CD4-positive, alpha-beta T cell treated with Interleukin-15 for 1 hour (primary cell): ENCODE data around the gene YWHAE.
"Not testable (repeated sequence)": the region's sequence is repeated elsewhere in the genome, so short reads cannot be mapped to it uniquely, and the experiment has no call there.

Source experiments
- DNase-seq: peaks from one replicate; pipeline ENCODE4 v3.0.0-alpha.2; 2020

YWHAE gene

DNA sequence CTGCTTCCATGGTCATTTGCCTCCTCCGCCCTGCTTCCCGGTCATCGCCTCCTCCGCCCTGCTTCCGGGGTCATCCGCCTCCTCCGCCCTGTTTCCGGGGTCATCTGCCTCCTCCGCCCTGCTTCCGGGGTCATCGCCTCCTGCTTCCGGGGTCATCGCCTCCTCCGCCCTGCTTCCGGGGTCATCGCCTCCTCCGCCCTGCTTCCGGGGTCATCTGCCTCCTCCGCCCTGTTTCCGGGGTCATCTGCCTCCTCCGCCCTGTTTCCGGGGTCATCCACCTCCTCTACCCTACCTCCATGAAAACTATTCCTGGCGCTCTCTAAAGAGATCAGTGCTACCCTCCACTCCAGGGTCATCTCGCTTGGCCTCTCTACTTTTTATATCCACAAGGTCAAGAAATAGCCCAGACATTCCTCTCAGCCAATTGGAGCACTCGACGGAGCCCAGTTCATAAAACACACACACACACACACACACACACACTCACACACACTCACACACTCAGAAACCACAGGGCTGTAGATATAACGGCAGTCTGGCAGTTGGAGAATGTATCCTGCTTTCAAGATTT lies 75.7 kb downstream of the YWHAE start:
- peak; percentile 56 for DNase-seq

DNA sequence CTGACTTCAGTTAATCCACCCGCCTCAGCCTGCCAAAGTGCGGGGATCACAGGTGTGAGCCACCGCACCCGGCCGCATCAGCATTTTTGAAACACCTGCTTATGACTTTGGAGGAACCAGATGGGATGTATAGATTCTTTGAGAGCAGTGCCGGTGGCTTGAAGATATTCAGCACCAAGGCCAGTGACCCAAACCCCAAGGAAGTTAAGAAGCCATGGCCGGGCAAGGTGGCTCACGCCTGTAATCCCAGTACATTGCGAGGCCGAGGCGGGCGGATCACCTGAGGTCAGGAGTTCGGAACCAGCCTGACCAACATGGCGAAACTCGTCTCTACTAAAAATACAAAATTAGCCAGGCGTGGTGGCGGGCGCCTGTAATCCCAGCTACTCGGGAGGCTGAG lies 76.7 kb downstream of the YWHAE start:
- no peak for DNase-seq

DNA sequence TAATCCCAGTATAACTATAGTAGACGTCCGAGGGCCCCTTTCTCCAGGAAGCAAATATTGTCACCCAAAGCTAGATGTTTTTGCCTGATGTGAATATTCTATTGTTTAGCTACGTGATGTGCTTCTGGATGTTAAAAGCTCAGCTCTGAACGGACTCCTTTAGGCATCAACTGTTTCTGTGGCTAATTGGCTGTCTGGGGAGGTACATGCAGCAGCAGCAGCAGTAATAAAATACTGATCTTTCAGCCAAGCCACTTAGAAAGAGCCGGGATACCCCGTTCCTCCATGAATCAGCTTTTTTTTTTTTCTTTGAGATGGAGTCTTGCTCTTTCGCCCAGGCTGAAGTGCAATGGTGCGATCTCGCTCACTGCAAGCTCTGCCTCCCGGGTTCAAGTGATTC lies 77.5 kb downstream of the YWHAE start:
- no peak for DNase-seq

DNA sequence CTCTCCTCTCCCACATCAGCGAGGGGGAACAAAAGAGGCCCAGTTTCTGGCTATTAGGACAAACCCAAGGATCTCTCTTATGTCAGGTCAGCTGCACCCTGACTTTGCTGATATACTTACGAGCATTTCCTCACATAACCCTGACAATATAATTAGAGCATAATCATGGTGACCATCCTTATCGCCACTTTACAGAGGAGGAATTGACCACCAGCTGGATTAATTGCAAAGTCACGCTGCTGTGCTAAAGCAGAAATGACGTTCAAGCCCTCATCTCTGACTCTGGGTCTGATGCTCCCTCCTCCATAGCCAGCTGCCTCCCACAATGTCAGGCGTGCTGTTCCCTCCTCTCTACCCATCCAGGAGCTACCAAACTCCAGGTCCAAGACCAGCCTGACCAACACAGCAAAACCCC lies 78.0 kb downstream of the YWHAE start:
- DNase-seq, result no peak

DNA sequence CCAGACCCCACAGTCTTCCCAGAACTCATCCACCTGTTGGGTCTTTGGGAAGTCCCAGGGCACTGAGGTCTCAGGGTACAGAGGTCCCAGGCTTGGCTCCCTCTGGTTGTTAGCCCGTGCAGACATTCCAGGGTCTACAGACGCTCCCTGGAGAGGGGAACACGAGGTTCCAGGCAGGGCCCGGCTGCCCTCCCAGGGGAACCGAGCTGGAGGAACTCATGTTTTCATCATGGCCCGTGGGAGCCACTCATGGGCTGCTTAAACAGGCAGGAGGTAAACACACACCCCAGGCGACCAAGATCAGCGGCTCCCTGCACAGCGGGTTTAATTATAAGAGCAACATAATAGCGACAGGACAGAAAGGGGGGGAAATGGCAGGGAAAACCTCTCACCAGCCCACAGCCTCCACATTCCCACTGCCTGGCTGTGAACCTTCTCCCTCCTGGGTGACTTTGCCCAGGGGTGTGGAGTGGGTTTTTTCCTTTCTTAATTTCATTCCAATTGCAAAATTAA lies 84.1 kb downstream of the YWHAE start:
- no peak for DNase-seq

DNA sequence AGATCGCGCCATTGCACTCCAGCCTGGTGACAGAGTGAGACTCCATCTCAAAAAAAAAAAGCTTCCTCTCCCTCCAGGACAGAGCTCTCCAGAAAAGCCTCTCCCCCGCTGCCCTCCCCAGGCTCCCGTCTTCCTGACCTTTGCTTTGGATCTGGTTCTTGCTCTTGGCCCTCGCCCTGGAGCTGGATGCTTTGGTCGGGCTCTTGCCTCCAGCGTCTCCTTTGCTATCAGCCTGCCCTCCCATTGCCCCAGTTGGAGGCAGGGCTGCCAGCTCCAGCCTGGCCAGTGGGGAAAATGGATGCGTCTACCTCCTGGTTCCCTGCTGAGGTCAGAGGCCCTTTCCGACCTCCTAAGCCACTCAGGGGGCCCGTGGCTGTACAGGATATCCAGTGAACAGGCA lies 84.6 kb downstream of the YWHAE start:
- no peak for DNase-seq

DNA sequence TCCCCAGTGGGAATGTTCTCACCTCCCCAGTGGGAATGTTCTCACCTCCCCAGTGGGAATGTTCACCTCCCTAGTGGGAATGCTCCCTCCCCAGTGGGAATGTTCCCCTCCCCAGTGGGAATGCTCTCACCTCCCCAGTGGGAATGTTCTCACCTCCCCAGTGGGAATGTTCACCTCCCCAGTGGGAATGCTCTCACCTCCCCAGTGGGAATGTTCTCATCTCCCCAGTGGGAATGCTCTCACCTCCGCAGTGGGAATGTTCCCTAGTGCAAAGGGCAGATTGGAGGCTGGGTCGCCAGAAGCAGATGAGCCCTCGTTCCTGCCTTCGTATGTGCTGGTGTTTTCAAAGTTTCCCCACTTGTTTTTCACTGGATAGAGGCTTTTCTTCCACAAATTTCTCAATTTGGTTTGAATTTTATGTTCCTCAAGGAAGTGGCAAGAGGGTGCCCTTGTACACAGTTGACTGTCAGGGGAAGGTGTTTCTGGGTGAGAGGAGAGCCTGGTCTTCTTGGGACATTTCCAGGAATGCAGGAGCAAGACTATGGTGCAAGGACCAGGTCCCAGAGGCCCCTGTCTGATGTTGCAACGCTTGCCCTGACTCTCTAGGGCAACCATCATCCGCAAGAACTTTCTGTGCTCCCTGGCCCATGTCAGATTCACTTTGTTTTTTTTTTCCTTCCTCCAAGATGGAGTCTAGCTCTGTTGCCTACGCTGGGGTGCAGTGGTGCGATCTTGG lies 86.6 kb downstream of the YWHAE start:
- no peak for DNase-seq

DNA sequence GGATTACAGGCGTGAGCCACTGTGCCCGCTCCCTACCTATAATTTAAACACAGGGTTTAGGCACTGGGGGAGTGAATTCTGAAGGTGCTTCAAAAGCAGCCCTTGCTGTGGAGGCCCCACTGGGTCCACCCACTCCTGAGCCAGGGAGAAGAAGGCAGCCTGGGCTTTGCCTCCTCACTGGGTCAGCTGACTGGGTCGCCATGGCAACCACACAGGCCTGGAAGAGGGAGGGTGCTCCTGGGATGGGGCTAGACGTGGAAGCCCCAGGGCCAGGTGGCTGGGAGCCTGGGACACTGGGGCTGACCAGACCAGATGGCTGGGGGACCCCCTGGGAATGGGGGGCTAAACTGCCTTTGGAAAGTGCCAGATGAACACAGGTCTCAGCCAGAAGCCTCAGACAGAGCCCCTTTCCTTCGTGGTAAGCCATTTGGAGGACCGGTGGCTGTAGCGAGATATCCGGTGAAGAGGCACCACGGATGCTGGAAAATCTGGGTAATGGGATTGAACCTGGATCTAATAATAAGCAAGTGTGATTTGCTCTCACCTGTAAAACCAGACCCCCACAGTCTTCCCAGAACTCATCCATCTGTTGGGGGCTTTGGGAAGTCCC lies 87.7 kb downstream of the YWHAE start:
- no peak for DNase-seq

DNA sequence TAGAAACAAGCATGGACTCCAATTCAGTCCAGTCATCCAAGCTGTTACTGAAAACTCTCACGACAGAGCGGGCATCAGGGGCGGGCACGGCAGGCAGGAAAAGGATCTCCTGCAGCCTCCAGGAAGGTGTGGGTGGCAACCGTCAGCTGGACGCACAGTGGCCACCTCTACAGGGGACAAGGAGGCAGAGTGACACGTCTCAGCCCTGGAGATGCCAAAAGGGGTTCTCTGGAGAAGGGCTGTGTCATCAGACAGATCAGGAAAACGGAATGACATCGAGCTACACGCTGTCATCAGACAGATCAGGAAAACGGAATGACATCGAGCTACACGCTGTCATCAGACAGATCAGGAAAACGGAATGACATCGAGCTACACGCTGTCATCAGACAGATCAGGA lies 92.2 kb downstream of the YWHAE start:
- not testable (repeated sequence) for DNase-seq

DNA sequence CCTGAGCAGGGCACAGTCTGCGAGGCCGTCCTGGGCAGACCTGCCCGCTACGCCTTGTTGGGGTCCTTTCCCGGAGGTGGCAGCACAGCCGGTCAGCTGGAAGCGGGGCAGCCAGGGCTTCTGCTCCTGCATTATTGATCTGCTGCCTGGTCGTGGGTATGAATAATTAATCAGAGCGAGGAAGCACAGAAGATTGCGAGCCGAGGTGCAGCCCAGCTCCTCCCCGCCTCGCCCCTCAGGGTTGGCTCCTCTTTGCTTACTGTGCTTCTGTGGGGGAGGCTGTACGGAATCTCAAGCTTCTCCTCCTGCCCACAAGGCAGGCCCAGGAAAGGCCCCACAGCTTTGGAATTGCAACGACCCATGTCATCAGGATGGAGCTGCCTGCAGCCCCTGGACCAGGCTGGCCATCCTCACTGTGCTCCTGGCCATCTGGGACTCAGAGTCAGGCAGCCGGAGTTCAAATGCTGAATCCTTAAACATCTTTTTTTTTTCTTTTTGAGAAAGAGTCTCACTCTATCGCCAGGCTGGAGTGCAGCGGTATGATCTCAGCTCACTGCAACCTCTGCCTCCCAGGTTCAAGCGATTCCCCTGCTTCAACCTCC lies 95.0 kb downstream of the YWHAE start:
- no peak for DNase-seq

DNA sequence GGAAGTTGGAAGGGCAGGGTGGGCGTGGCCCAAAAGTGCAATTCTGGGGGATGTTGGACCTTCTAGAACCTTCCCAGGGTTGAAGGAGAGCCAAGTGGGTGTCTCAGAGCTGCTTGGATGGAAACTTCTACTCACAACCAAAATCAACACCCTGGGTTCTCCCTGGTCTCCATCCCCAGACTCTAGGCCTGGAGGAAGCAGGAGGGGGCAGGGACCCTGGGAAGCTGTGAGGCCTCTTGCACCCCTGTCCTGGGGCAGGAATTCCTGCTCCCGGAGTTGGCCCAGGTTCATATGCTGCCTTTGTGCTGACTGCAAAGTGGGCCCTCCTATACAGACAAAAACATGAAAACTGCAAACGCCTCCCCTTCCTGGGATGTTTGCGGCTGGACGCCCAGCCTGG lies 95.5 kb downstream of the YWHAE start:
- no peak for DNase-seq

DNA sequence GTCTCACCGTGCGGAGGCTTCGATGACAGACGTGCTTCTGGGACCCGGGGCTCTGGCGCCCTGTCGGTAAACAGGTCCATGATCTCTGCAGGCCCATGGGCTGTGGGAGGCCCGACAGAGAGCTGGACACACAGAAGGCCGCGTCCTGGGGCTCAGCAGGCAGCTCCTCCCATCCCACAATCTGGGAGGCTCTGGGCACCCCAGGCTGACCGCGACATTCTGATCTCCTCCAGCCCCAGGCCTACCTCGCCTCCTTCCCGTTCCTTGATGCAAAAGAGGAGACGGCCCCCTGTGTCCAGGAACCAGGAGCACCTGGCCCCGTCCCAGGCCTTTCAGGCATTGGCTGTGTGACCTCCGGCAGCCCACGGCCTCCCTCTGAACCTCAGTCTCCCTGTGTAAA lies 97.3 kb downstream of the YWHAE start:
- no peak for DNase-seq

DNA sequence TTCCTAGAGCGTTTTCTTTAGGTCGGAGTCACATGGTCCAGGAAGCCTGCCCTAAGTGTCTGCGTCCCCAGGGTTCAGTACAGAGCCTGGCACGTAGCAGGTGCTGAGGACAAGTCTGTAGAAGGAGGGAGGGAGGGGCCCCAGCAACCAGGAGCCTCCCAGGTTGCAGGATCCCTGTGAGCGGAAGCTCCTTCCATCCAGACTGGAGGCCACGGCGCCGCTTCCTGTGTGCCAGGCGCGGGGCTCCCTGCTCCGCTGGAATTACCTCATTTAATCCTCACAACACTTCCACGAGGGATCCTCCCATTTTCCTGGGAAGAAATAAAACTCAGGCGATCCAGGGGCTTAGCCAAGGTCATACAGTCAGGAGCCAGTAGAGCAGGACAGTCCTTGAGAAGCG lies 98.5 kb downstream of the YWHAE start:
- DNase-seq, result no peak

DNA sequence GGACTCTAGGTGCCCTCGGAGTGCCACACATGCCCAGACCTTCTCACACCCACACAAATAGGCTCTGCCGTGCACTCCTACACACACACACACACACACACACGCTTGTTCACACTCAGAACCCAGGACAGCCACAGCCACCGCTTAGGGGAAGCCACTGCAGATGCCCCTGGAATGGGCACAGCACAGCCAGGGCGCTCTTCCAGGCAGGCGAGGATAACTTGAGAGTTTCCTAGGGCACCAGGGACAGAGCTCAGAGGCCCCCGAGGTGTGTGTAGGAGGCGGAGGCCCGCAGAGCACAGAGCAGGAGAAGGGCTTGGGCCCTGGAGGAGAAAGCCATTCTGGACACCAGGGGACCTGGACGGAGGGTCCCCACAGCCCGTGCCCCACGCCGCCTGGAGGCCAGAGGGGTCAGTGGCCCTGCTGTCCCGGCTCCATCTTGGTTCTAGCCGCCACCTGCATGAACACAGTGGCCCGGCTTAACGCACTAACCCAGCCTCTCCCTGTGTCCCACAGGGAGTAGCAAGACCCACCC lies 99.6 kb downstream of the YWHAE start:
- no peak for DNase-seq

DNA sequence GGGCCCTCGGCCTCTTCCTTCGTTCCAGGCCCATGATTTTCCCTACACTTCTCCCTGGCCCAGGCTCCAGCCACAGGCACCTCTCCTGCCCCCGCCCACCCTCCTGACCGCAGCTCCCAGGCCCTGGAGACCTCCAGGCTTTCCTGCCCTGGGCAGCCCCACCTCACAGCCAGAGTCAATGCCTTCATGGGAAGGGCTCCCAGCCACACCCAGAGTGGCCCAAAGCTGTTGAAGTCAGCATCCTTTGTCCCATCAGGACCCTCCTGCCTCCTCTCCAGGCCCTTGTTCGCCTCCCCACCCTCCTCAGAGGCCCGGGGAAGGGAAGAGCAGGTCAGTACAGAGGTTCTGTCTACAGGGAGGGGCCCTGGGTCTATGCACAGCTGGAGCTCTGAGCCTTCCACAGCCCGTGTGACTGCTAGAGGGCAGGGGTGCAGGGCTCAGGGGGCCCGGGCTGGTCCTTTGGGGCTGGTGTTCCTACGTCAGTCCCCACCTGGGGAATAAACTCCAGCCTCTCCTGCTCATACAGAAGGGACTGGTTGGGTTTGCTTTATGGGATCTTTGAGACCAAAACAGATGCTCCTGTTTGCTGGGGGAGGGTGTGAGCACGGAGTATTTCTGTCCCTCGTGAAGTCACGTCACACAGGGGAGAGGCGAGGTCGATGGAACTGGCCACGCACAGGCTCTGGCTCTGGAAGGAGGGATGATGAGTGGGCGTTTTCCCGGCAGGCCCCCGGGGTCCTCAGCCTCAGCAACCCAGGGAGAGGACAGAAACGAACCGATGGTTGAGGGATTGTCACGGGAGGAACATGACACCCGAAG lies 100.3 kb downstream of the YWHAE start:
- no peak for DNase-seq

DNA sequence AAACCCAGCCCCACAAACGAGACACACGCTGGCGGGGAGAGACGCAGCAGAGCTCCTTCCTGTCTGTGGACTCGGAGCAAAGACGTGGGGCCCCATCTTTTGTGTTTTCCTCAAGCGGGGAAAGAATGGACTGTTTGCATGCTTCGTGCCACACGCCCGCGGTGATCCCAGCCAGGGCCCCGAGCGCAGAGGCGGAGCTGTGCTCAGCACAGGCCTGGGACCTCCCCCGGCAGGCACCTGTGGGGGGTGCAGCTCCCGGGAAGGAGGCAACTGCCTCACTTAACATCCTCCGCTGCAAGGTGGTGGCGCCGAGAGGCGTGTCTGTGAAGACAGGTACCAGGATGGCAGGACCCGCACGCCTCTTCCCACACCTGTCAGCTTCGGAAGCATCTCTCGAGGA lies 101.4 kb downstream of the YWHAE start:
- DNase-seq, result peak; percentile 28
